ENCODE measurements around the gene S100B. TPM values are rescaled to one million over a fixed set of nuclear protein-coding genes. Genes with fewer than 3 reads are reported as not detected.

S100B gene
- total and polyA plus RNA-seq, 7 donors, result 14.3 to 126 (median 28.5) TPM

GRCh38 chr21:46557469-46557868 is 47.4 kb downstream of the S100B start:
- WGBS, 2 donors, result 93% methylated on average over 14 of the region's 14 CpGs
- no peak overlapping the region for H3K4me3 ChIP-seq
- intact Hi-C loops (cut with DNase I), result no loop called here
- DNase-seq, result peak; percentile 47
- H3K27me3 ChIP-seq, result no peaks in the 10 kb centered on the region
- no peaks in the 10 kb centered on the region for H3K4me1 ChIP-seq
- H3K9me3 ChIP-seq, result no peaks in the 10 kb centered on the region
- H3K36me3 ChIP-seq, result peaks cover 8 to 93% (median 60%) of the 10 kb centered on the region in 4 donors
- TF ChIP-seq EP300 (IDR thresholded peaks at IDR 0.05), result no peak
- TF ChIP-seq POLR2A (IDR thresholded peaks at IDR 0.05), result no peak
- TF ChIP-seq POLR2AphosphoS5 (IDR thresholded peaks at IDR 0.05), result no peak
- TF ChIP-seq CTCF (IDR thresholded peaks at IDR 0.05), result no peak
- no peak overlapping the region for H3K27ac ChIP-seq

GRCh38 chr21:46556802-46557201 is 48.1 kb downstream of the S100B start:
- Histone ChIP-seq H3K27ac (no peak overlapping the region), H3K4me3 (no peak overlapping the region), H3K9me3 (no peaks in the 10 kb centered on the region), H3K4me1 (no peaks in the 10 kb centered on the region), H3K27me3 (no peaks in the 10 kb centered on the region), H3K36me3 (peaks cover 8 to 93% (median 60%) of the 10 kb centered on the region in 4 donors)
- no peak for DNase-seq
- intact Hi-C loops (cut with DNase I), result no loop called here
- TF ChIP-seq EP300 (IDR thresholded peaks at IDR 0.05), result no peak
- no peak for TF ChIP-seq POLR2AphosphoS5 (IDR thresholded peaks at IDR 0.05)
- TF ChIP-seq POLR2A (IDR thresholded peaks at IDR 0.05), result no peak
- TF ChIP-seq CTCF (IDR thresholded peaks at IDR 0.05), result no peak
- 95 to 97% methylated on average over 13 of the region's 13 CpGs for WGBS, 2 donors

GRCh38 chr21:46555678-46556077 is 49.2 kb downstream of the S100B start:
- DNase-seq, result no peak
- intact Hi-C loops (cut with DNase I), result no loop called here
- no peaks in the 10 kb centered on the region for H3K4me1 ChIP-seq
- WGBS, 2 donors, result 97% methylated on average over 16 of the region's 16 CpGs
- no peak for TF ChIP-seq CTCF (IDR thresholded peaks at IDR 0.05)
- no peak for TF ChIP-seq POLR2AphosphoS5 (IDR thresholded peaks at IDR 0.05)
- TF ChIP-seq EP300 (IDR thresholded peaks at IDR 0.05), result no peak
- no peak for TF ChIP-seq POLR2A (IDR thresholded peaks at IDR 0.05)
- H3K9me3 ChIP-seq, result no peaks in the 10 kb centered on the region
- H3K27ac ChIP-seq, result no peak overlapping the region
- peaks cover 8 to 93% (median 60%) of the 10 kb centered on the region in 4 donors for H3K36me3 ChIP-seq
- no peaks in the 10 kb centered on the region for H3K27me3 ChIP-seq
- H3K4me3 ChIP-seq, result no peak overlapping the region

GRCh38 chr21:46555225-46555617 is 49.7 kb downstream of the S100B start:
- DNase-seq, result no peak
- TF ChIP-seq POLR2A (IDR thresholded peaks at IDR 0.05), result no peak
- no peak for TF ChIP-seq POLR2AphosphoS5 (IDR thresholded peaks at IDR 0.05)
- no peak for TF ChIP-seq CTCF (IDR thresholded peaks at IDR 0.05)
- TF ChIP-seq EP300 (IDR thresholded peaks at IDR 0.05), result no peak
- Histone ChIP-seq H3K27me3 (no peaks in the 10 kb centered on the region), H3K4me1 (no peaks in the 10 kb centered on the region), H3K27ac (no peak overlapping the region), H3K36me3 (peaks cover 8 to 93% (median 58%) of the 10 kb centered on the region in 4 donors), H3K9me3 (no peaks in the 10 kb centered on the region), H3K4me3 (no peak overlapping the region)
- WGBS, 2 donors, result 96% methylated on average over 9 of the region's 9 CpGs
- intact Hi-C loops (cut with DNase I), result no loop called here
